Aorta (tissue), 5 donors: Measurements from ENCODE around the gene BEND5. TPM values are rescaled to one million over a fixed set of nuclear protein-coding genes. Genes with fewer than 3 reads are reported as not detected.
A peak's percentile ranks its signal among the peaks of the same experiment; 100 is the strongest.

ENCODE experiments used
- ATAC-seq: fragments of 200-7000 bp; cut with Tn5 transposase; one replicate; pipeline ENCODE4 v1.9.1; 2022; ENCODE audit warnings: moderate library complexity; ENCODE audit not compliant: low FRiP score
- DNase-seq, 2 donors: peaks; one replicate each; pipeline ENCODE4 v3.0.0-alpha.2; 2020
- H3K27ac ChIP-seq, 2 donors: one replicate each; pipeline ENCODE4 v1.5.1; 2013; ENCODE audit warnings: low read length in 2 of 2, mild to moderate bottlenecking in 2 of 2, moderate library complexity in 2 of 2, control low read depth in 1 of 2, inconsistent platforms in 1 of 2, low read depth in 1 of 2
- H3K27me3 ChIP-seq, 2 donors: one replicate each; pipeline ENCODE4 v1.6.1; 2013; ENCODE audit warnings: control low read depth in 1 of 2, low read length in 1 of 2, mild to moderate bottlenecking in 1 of 2, moderate library complexity in 1 of 2; ENCODE audit not compliant: insufficient read depth in 2 of 2, control insufficient read depth in 1 of 2
- H3K36me3 ChIP-seq, 2 donors: one replicate each; pipeline ENCODE4 v1.6.1; 2013; ENCODE audit warnings: control low read depth in 1 of 2, low read length in 1 of 2, mild to moderate bottlenecking in 1 of 2; ENCODE audit not compliant: insufficient read depth in 2 of 2, control insufficient read depth in 1 of 2
- H3K4me1 ChIP-seq, 2 donors: one replicate each; pipeline ENCODE4 v1.6.1; 2013; ENCODE audit warnings: low read length in 2 of 2, control low read depth in 1 of 2, mild to moderate bottlenecking in 1 of 2, moderate library complexity in 1 of 2; ENCODE audit not compliant: insufficient read depth in 2 of 2, control insufficient read depth in 1 of 2
- H3K4me3 ChIP-seq, 2 donors: one replicate each; pipeline ENCODE4 v1.5.1; 2013; ENCODE audit warnings: low read length in 2 of 2, control low read depth in 1 of 2, mild to moderate bottlenecking in 1 of 2
- H3K9me3 ChIP-seq: one replicate; pipeline ENCODE4 v1.6.1; 2013; ENCODE audit warnings: mild to moderate bottlenecking, low read length; ENCODE audit not compliant: control insufficient read depth
- WGBS, 2 donors: extraction: QIAGEN DNeasy Blood & Tissue Kit; methylation state at CpG; one replicate each; pipeline ENCODE4 v1.1.7; 2013; 5-methylcytosine and 5-hydroxymethylcytosine counted together
- intact Hi-C, 2 donors: fragments of 100-400 bp; cut with DNase I; formaldehyde crosslinking; loops; one replicate each; pipeline versions ENCODE4 v1.14.2 to v1.15.0; 2022
- long read RNA-seq, 2 donors: library from polyadenylated mRNA; unstranded; transcript quantifications; one replicate each; pipeline ENCODE4 v2.0.0, GENCODE V29; 2020 to 2021
- polyA plus RNA-seq, 2 donors: library from polyadenylated mRNA; stranded (reverse); fragments of 200-250 nt; gene quantifications; one replicate each; pipeline ENCODE4 v1.2.3, GENCODE V29; 2013
- total RNA-seq, 2 donors: library from RNA; stranded (reverse); fragmentation: NEBNext Ultra II Directional; extraction: Animal tissue kit (Norgen Biotek cat#: 25700); gene quantifications; one replicate each; pipeline ENCODE4 v1.2.1, GENCODE V29; 2021
- donor health status: healthy with polysubstance abuse.
- donor health status: Bipolar disorder and iron deficiency.
- donor health status: DM: no; HTN: no; CAD: no.
- donor health status: DM: no; HTN: no; CAD: no.
- donor health status: DM: yes; HTN: yes; CAD: no.

BEND5 gene, protein sequence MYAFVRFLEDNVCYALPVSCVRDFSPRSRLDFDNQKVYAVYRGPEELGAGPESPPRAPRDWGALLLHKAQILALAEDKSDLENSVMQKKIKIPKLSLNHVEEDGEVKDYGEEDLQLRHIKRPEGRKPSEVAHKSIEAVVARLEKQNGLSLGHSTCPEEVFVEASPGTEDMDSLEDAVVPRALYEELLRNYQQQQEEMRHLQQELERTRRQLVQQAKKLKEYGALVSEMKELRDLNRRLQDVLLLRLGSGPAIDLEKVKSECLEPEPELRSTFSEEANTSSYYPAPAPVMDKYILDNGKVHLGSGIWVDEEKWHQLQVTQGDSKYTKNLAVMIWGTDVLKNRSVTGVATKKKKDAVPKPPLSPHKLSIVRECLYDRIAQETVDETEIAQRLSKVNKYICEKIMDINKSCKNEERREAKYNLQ
- total RNA-seq: 10 to 100 TPM in 1 of 2 donors, 1 to 10 TPM in 1; 6.6 to 11.2 TPM
- polyA plus RNA-seq: 1 to 10 TPM; 2.1 to 7.5 TPM
- long read RNA-seq, donor 1, transcript BEND5-201 (6 exons, 1,716 nt): major isoform, 10 of 15 reads
- long read RNA-seq, donor 1, partial matches to known transcripts: 1 of 15 reads
- long read RNA-seq, donor 1, other reads (novel, unspliced or antisense): 0 of 15 reads
- long read RNA-seq, donor 2, partial matches to known transcripts: 2 of 9 reads
- long read RNA-seq, donor 2, other reads (novel, unspliced or antisense): 4 of 9 reads

DNA sequence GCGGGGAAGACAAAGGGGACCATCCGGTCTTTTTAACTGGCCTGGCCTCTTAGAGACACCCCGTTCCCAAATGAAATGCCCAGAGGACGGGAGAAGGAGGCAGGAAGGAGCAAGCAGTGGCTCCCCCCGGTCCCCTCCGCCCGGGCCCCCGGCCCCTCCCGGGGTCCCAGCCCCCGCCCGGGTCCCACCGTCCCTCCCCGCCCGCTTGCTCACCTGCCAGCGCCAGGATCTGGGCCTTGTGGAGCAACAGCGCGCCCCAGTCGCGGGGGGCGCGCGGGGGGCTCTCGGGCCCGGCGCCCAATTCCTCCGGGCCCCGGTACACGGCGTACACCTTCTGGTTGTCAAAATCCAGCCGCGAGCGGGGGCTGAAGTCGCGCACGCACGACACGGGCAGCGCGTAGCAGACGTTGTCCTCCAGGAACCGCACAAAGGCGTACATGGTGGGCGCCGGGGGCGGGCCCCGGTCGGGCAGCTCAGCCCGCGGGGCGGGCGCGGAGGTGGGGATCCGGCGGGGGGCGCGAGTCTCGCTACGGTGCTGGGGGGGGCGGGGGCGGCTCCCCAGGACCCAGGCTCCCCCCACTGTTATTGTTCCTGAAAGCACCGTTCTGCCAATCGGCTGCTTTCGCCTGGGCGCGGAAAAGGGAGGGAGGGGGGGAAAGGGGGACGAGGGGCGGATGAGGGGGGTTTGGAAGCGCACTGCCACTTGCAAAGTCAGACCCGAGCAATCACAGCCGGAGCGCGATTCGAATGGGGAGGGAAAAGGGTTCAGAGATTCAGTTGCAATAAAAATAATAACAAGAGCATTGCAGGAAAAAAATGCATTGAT lies at the start of gene BEND5:
TSS of gene BEND5 (minus strand) at position 499 of the 826 bp plus-strand sequence. CDS start at position 439, 60 bp downstream.
- peak; percentile 66 to 86 for DNase-seq
- H3K36me3 ChIP-seq: no peaks in the 10 kb centered on the region
- peak within 1 kb of the TSS; percentile 86 to 96 for H3K27ac ChIP-seq
- H3K4me3 ChIP-seq: peak within 1 kb of the TSS; percentile 96 to 97
- H3K9me3 ChIP-seq: no peaks in the 10 kb centered on the region
- intact Hi-C loops: loop anchor here in 1 of 2 donors (5.0 kb wide), 2 partner anchors 34 to 94 kb away; no protein-coding TSS in a partner anchor
- H3K27me3 ChIP-seq: no peaks in the 10 kb centered on the region
- peaks cover 1 to 15% of the 10 kb centered on the region in 2 donors for H3K4me1 ChIP-seq
- WGBS, 2 donors: 0 to 1% methylated on average over 47 to 73 of the region's 73 CpGs
- ATAC-seq: peak; percentile 78

- H3K27me3 ChIP-seq: no peaks in the 10 kb centered on the region
- peaks cover 0 to 1% of the 10 kb centered on the region in 2 donors for H3K4me1 ChIP-seq
- DNase-seq (no peak), ATAC-seq (no peak)
- H3K27ac ChIP-seq: no peak overlapping the region
- H3K9me3 ChIP-seq: no peaks in the 10 kb centered on the region
- intact Hi-C loops: loop anchor here in 1 of 2 donors (10.0 kb wide), 1 partner anchor 258 kb away; no protein-coding TSS in a partner anchor
- H3K4me3 ChIP-seq: no peak overlapping the region
- H3K36me3 ChIP-seq: no peaks in the 10 kb centered on the region
These were observed 46.5 kb upstream of the BEND5 start for GRCh38 chr1:48823168-48823567.

GRCh38 chr1:48820491-48820890 lies 43.8 kb upstream of the BEND5 start:
- Histone ChIP-seq H3K36me3 (no peaks in the 10 kb centered on the region), H3K27me3 (no peaks in the 10 kb centered on the region), H3K27ac (no peak overlapping the region), H3K4me3 (no peak overlapping the region), H3K9me3 (no peaks in the 10 kb centered on the region), H3K4me1 (no peaks in the 10 kb centered on the region)
- ATAC-seq (no peak), DNase-seq (no peak)
- intact Hi-C loops: loop anchor here in 1 of 2 donors (10.0 kb wide), 1 partner anchor 256 kb away; no protein-coding TSS in a partner anchor
- 92 to 93% methylated on average over 3 of the region's 3 CpGs for WGBS, 2 donors

GRCh38 chr1:48817505-48818114 lies 40.9 kb upstream of the BEND5 start:
- ATAC-seq (peak; percentile 75), DNase-seq (peak; percentile 72 to 86)
- Histone ChIP-seq H3K4me3 (no peak overlapping the region), H3K4me1 (no peaks in the 10 kb centered on the region), H3K27me3 (no peaks in the 10 kb centered on the region), H3K36me3 (no peaks in the 10 kb centered on the region), H3K27ac (no peak overlapping the region), H3K9me3 (no peaks in the 10 kb centered on the region)
- 31 to 38% methylated on average over 4 of the region's 4 CpGs for WGBS, 2 donors
- intact Hi-C loops: loop anchor here (2.0 to 5.0 kb wide), 3 partner anchors 140 to 245 kb away; no protein-coding TSS in a partner anchor

GRCh38 chr1:48810740-48811139 lies 34.0 kb upstream of the BEND5 start:
- Histone ChIP-seq H3K4me3 (no peak overlapping the region), H3K27me3 (no peaks in the 10 kb centered on the region), H3K9me3 (no peaks in the 10 kb centered on the region), H3K36me3 (no peaks in the 10 kb centered on the region), H3K4me1 (peaks cover 2 to 3% of the 10 kb centered on the region in 2 donors), H3K27ac (no peak overlapping the region)
- DNase-seq (no peak), ATAC-seq (no peak)
- intact Hi-C loops: no loop called here
- 41 to 53% methylated on average over 4 of the region's 4 CpGs for WGBS, 2 donors

GRCh38 chr1:48808496-48808895 lies 31.8 kb upstream of the BEND5 start:
- Histone ChIP-seq H3K4me1 (peaks cover 2 to 3% of the 10 kb centered on the region in 2 donors), H3K27me3 (no peaks in the 10 kb centered on the region), H3K9me3 (no peaks in the 10 kb centered on the region), H3K36me3 (no peaks in the 10 kb centered on the region), H3K4me3 (no peak overlapping the region), H3K27ac (peak overlapping the region in 1 of 2 donors; percentile 66)
- ATAC-seq: peak; percentile 61
- intact Hi-C loops: loop anchor here in 1 of 2 donors (5.0 kb wide), 1 partner anchor 126 kb away; no protein-coding TSS in a partner anchor
- DNase-seq: peak in 1 of 2 donors; percentile 49
- WGBS, 2 donors: 1 to 9% methylated on average over 3 of the region's 3 CpGs

GRCh38 chr1:48807554-48808260 lies 31.0 kb upstream of the BEND5 start:
- intact Hi-C loops: loop anchor here in 1 of 2 donors (5.0 kb wide), 1 partner anchor 125 kb away; no protein-coding TSS in a partner anchor
- no peak for ATAC-seq

More at GRCh38 chr1:48807554-48808260, 31.0 kb upstream of the BEND5 start:
- no peaks in the 10 kb centered on the region for H3K9me3 ChIP-seq
- no peaks in the 10 kb centered on the region for H3K27me3 ChIP-seq
- H3K4me1 ChIP-seq: peaks cover 2 to 3% of the 10 kb centered on the region in 2 donors
- WGBS, 2 donors: 9 to 10% methylated on average over 4 of the region's 4 CpGs
- peak in 1 of 2 donors; percentile 48 for DNase-seq
- no peak overlapping the region for H3K4me3 ChIP-seq
- H3K27ac ChIP-seq: peak overlapping the region in 1 of 2 donors; percentile 18
- no peaks in the 10 kb centered on the region for H3K36me3 ChIP-seq
